ENCODE data around the gene GRB7.

Gene GRB7

DNA sequence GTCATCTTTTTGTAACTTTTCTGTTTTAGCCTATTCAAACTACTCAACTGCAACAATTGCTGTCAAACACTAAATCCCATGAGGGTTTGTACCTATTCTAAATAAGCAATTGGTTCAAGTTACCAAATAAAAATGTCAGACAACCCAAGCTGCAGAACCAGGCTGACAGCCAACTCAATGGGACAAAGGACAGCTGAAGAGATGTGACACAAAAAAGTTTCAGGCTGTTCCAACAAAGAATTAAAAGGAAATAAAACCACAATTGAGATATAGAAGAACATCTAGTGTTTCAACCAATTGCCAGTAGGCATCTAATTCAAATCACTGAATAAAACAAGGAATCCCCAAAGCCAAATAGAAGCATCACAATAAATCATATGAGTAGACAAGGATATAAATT is 49.3 kb downstream of the GRB7 start:
- peak overlapping the region; percentile 42 for H3K27ac ChIP-seq
- TF ChIP-seq, protein P1, sequence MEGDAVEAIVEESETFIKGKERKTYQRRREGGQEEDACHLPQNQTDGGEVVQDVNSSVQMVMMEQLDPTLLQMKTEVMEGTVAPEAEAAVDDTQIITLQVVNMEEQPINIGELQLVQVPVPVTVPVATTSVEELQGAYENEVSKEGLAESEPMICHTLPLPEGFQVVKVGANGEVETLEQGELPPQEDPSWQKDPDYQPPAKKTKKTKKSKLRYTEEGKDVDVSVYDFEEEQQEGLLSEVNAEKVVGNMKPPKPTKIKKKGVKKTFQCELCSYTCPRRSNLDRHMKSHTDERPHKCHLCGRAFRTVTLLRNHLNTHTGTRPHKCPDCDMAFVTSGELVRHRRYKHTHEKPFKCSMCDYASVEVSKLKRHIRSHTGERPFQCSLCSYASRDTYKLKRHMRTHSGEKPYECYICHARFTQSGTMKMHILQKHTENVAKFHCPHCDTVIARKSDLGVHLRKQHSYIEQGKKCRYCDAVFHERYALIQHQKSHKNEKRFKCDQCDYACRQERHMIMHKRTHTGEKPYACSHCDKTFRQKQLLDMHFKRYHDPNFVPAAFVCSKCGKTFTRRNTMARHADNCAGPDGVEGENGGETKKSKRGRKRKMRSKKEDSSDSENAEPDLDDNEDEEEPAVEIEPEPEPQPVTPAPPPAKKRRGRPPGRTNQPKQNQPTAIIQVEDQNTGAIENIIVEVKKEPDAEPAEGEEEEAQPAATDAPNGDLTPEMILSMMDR (conservative IDR thresholded peaks at IDR 0.05): no peak

- TF ChIP-seq, protein P1 (conservative IDR thresholded peaks at IDR 0.05): no peak
- peak overlapping the region; percentile 42; the same call in 1 of the 2 replicates for H3K27ac ChIP-seq
Observed at GRCh38 chr17:39787743-39788484, 50.2 kb downstream of the GRB7 start.

GRCh38 chr17:39791111-39791992 is 53.6 kb downstream of the GRB7 start:
- TF ChIP-seq, protein P1 (conservative IDR thresholded peaks at IDR 0.05): no peak
- no peak overlapping the region for H3K27ac ChIP-seq

- TF ChIP-seq, protein P1 (conservative IDR thresholded peaks at IDR 0.05): no peak
Observed at GRCh38 chr17:39792526-39793221, 54.9 kb downstream of the GRB7 start.

GRCh38 chr17:39793301-39793872 is 55.6 kb downstream of the GRB7 start:
- TF ChIP-seq, protein P1 (conservative IDR thresholded peaks at IDR 0.05): no peak
- H3K27ac ChIP-seq: no peak overlapping the region

More at GRCh38 chr17:39792526-39793221, 54.9 kb downstream of the GRB7 start:
- no peak overlapping the region for H3K27ac ChIP-seq

GRCh38 chr17:39794249-39794970 is 56.7 kb downstream of the GRB7 start:
- TF ChIP-seq, protein P1 (conservative IDR thresholded peaks at IDR 0.05): no peak
- no peak overlapping the region for H3K27ac ChIP-seq
